Activated naive CD4-positive, alpha-beta T cell treated with anti-CD3 and anti-CD28 coated beads, Interleukin-2, amount 50 U/mL, for 16 hours (primary cell): ENCODE measurements around the gene CCBE1.

Source experiments
- DNase-seq: peaks from one replicate; pipeline ENCODE4 v3.0.0-alpha.2; 2020

Gene CCBE1

DNA sequence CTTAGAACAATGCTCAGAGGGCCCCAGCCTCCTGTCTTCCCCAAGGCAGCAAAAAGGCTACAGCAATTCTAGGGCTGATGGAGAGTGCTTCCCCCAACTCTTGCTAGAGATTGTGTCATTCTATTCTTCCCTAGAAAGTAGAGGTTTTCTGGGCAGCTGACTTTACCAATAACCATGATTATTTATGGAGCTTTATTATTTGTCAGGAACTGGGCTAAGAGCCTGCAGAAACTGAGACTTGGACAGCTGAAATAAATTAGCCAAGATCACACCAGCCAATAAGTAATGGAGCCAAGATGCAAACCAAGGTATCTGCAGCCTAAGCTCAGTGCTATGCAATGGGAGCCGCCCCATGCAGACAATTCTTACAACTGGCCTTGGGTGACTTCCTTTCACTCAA lies 84.8 kb downstream of the CCBE1 start:
- DNase-seq = no peak

DNA sequence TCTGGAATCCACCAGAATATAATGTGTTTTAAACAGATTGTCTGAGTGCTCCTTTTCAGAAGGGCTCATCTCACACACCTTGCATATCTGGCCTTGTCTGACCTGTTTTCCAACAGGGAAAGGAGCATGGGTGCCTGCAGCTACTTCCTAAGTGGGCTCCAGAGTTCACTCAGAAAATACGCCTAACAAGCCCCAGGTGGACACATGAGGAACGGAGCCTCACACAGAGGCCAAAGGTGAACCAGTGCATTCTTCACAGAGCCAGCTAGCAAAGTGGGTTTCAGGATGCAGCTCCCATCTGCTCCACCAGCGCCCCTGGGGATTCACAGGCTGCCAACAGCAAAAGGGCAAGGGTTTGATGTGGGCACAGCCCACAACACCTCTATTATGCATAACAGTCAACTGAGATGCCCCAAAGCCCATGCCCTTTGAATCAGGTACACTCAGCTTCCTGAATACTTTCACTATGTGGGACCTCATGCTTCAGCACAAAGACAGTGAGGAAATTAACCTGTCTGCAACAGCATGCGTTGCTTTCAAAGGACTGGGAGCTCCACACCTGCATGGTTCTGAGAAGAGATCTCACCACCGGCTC lies 86.6 kb downstream of the CCBE1 start:
- no peak for DNase-seq

DNA sequence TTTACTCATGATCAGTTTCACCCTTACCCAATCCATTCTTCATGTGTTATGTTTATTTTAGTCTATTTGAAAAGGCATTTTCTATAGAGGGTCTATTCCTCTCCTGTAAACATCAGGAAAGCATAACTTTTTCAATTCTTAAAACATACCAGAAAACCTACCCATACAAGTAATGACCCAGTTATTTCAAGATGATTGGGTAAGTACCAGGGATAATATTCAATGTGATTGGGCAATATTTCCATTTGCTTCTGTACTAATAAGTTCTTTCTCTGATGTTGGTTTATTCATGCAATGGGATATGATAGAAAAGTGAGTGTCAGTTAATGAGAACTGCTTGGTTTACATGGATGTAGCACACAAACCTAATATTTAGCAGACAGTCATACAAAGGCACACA lies 87.6 kb downstream of the CCBE1 start:
- no peak for DNase-seq

DNA sequence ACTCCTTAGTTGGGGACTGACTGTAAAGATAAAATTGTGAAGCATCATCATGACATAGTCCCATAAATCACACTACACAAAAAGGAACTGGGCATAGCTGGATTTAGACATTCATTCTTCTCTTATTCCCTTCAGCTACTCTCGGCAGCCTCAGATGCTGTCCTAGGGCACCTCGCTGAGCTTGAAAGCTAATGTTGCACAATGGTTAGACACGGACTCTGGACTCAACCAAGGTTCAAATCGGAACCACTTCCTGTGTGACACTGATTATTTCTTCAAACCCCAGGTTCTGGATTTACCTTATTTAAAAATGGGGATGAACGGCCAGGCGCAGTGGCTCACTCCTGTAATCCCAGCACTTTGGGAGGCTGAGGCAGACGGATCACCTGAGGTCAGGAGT lies 89.8 kb downstream of the CCBE1 start:
- DNase-seq = no peak

DNA sequence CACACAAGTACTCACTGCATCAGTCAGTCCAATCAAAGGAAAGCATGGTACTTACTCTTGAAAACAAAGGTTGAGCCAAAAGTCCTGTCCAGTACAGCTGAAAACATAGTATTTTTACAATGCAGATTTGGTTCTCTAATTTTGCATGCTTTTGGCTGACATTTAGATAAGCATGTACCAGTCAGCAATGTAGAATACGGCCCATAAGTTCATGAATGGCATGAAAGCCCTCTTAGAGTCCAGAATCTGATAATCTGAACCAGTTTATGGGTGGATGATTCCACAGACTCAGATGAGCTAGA lies 90.2 kb downstream of the CCBE1 start:
- no peak for DNase-seq

DNA sequence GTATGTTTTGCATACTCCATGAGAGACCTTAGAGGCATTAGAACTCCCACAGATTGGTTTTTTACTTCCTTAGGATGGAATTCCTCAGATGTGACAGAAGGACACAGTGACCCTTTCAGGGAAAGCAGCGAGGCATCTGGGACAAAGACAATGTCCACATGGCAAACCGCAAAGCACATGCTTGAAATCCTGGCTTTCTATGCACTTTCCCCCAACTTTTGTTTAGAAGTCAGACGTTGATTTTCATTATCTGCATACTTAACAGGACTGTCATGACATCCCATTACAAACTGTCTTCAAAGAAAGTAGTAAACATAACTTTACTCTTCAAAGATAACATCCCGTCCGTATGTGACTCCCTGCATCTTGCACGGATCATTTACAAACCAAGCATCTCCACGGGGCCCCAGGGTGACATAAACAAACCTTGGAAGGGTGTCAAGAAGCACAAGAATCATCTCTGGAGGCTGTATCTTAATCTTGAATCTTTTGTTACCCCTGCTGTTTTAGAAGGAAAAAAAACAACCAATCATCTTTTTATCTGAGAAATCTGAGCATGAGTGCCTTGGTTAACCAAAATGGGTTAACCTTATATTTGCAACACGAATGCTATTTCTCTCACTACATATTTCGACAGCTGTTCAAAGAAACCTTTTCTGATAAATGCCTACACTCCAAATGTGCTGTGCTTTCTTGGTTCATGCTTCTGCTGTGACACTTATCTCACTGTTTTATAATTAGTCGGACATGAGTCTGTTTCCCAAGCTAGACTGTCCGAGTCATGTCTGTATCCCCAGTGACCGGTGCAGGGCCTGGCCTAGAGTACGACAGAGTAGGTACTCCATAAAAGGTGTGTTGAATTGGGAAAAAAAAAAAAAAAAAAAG lies 90.8 kb downstream of the CCBE1 start:
- DNase-seq = no peak

DNA sequence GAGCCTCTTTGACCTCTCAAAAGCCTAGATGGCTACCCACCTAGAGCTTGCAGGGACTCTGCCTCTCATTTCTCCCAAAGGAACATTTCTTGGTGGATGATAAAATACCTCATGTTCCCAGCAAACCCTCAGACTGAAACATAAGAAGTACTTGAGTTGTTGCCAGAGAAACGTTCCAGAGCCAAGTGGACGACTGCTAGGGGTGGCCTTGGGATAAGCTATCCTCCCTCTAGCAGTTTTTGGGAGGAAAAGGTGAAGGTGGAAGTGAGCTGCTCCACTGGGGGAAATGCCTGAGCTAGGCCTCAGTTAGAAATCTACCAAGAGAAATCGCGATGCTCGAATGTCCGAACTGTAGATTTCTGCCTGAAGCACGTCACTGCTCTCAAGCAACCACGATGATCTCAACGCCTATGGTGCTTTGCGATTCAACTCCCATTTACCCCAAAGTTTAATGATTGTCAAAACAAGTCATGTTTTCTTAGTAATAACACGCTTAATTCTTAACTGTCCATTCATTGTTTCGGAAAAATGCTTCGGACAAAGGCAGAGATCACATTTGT lies 91.5 kb downstream of the CCBE1 start:
- no peak for DNase-seq

DNA sequence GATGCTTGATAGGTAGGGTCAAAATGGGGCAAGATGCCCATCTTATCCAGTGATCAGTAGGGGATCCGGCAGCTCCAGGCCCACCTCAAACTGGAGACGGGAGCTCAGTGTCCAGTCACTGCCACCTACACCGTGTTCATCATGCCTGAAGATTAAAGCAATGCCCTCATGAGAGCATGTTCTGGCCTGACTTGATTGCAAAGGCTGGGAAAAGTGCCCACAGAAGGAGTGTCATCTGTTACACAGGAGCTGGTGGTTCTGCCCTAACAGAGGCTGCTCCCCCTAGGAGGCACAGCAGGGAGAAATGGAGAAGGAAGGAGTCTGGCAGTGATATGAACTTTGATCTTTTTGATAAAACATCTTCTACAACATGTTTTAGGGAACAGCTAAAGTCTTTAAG lies 92.3 kb downstream of the CCBE1 start:
- DNase-seq = no peak

DNA sequence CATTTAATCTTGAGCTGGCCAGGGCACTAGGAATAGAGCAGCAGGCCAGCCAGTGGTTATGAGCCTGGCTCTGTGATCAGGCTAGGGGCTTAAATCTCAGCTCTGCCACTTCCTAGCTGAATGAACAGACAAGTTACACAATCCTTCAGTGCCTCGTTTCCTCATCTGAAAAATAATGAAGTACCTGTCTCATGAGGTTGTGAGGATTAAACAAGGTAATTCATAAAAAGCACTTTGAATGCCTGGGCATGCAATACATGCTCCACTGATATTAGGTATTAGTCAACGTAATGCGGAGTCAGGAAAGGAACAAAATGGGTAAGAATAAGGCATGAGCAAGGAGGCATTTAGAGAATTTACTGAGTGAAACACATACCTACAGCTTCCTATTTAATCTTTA lies 100.2 kb downstream of the CCBE1 start:
- no peak for DNase-seq

DNA sequence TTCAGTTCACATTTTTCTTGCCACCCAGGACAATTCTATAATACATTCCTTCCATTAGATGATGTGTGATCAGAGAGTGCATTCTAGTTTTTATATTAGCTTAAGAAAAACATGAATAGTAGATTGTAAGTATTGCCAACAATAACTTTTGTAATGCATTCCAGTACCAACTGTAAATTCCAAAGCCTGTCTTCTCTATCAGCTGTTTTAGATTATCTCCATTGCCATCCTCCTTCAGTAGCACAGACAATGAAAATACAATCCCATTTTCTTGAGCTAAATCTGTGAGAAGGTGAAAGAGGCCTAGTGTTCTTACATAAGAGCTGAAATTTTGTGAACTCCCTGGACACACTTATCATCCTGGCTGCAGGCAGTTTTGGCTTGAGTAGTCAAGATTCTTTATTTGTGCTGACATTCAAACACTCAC lies 103.9 kb downstream of the CCBE1 start:
- DNase-seq = no peak

DNA sequence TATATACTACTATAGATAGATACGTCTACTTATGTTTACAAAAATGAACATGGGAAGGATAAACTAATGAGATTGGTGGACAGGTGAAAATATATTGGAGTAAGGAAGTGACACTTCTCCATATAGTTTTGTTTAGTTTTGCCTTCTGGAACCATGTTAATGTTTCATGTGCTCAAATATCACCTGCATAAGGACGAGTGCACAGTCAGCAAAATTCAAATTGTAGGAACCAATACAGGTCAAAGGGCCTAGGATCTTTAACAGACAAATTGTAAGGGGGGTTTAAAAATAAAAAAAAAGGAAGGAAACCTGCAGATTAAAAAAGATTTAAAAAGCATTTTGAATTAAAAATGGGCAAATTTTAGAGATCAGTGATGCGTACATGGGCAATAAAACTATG lies 104.6 kb downstream of the CCBE1 start:
- no peak for DNase-seq

DNA sequence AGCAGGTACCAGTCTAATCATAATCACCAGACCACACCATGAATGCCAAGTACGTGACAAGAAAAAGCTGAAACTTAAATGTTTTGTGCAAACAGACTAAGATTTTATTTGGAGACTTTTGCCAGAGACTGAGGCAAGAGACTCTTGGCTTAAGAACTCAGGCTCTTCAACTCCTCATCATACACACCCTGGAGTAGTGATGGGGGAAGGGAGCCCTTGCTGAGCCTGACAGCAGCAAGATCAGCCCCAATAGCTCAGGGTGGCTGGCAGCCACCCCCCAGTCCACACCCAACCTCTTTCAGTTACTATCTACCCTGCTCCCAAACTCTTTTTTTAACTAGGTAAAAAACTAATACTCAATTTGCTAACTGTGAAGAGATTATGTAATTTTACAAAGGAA lies 114.8 kb downstream of the CCBE1 start:
- no peak for DNase-seq

DNA sequence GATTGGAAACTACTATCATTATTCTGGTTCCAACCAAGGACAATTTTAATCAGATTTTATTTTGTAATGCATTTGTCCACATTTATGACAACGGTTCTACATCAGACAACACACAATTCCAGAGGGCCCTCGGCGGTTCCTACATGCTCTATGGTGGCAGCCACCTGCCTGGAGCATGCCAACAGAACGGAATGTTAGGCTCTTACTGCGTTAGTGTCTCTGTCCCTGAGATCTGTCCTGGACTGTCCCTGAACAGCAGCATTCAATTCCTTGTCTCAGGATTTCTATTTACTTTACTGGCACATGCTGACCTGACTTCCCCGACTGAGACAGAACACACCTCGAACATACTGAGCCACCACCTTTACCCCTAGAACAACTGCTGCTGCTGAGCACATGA lies 117.7 kb downstream of the CCBE1 start:
- no peak for DNase-seq

DNA sequence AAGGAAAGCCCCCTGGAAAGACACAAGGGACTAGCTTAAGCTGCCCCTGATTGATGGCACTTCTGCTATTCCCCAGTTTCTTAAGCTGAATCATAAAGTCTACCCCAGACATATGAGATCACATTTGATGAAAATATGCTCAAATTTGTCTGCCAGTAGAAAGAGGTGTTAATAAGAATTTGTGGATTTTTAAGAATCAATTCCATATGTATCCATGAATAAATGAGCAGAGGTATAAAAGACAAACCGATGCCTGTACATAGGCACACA lies 119.9 kb downstream of the CCBE1 start:
- DNase-seq = no peak

DNA sequence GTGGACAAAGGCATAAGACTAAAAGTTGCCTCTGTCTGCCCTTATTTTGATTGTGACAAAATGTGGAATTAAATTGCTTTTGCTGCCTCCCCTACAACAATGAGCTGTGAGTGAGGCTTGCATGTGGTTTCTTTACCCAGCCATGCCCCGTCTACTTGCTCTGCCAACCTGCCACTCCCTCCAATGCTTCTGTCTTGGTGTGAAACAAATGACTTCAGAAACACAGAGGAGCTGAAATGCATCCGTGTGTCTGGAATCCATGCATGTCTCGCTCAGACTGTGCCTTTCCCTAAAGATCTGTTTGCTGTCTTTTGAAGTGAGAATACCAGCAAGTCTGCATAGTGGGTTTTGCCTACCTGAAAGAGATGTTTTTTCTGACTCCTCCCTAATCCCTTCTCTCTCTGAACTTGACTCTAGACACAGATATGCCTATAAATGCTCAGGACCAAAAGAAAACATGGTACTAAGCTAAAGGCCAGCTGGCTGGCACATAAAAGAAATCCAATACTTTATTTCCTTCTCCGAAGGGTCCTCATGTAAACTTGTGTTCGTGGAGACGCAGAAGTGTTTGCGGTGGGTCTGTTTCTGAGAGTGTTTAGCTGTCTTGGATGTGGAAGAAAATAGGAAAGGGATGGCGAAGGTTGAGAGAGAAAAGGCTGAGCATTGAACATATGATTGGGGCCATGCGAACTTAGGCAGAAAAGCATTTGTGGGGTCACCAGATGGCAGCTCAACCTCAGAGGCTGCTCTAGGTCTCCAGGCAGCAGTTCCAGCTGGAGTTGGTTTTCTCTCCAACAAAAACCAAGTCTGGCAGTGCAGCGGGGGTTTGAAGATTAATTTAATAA lies 120.5 kb downstream of the CCBE1 start:
- DNase-seq = no peak

DNA sequence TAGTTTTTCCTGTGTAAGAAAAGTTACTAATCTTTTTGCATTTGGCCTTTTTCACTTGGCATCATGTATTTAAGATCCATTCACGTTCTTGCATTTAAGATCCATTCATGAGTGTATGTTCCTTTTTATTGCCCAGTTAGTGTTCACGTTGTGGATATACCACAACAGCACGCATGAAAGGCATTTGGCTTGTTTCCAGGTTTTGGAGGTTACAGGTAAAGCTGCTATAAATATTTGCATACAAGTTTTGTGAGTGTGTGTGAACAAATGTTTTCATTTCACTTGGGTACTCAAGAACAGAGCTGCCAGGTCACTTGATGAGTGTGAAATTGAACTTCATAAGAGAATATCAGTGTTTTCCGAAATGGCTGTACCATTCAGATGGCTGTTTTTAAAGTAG lies 121.2 kb downstream of the CCBE1 start:
- DNase-seq = no peak

DNA sequence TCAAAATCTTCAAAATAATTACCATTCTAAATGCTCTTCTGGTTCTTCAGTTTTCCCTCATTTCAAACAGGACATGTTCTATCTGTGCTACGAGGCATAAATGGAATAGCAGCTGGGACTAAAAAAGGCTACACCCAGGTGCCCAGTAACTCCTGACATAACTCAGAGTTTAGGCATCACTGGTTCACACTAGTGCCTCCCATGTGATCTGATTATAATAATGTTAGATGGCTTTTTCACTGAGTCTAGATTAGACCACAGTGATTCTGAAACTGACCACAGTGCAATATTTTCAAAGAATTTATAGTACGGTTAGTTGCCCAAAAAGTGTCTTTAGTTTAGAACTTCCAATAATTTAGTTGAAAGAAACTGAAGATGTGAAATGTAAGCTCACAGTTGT lies 123.3 kb downstream of the CCBE1 start:
- no peak for DNase-seq

DNA sequence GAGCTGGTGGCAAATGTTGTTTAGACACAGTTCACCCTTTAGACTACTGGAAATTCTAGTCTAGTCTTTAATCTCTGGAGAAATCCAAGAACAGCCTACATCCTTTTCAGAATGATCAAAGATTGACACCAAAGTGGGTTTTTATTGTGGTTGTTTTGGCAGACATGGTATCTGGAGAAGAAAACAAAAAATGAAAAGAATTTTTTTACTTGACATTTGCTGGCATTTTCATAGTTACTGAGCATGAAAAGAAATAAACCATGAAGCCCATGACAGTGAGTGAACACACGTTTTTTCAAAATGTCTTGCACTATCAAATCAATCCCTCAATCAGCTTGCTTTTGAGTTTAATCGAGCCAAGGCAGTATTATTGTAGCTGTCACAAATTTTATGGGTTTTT lies 125.3 kb downstream of the CCBE1 start:
- DNase-seq = no peak

DNA sequence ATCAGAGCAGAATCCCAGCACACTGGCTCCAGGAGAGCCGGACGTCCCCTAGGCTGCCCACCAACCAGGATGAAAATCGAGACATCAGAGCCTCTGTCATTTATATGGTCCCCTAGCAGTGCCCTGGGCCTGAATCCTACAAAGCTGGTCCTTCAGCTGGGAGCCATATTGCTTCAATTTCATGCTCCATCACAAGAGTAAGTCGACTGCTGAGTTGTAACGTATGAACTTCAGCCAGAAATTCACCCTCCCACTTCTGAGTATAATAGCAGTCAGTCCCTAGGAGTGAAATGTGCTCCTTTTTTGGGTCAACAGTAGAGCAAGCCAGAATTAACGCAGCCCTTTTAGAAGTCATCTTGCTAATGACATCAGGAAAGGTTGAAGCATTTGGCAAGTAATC lies 126.4 kb downstream of the CCBE1 start:
- no peak for DNase-seq

DNA sequence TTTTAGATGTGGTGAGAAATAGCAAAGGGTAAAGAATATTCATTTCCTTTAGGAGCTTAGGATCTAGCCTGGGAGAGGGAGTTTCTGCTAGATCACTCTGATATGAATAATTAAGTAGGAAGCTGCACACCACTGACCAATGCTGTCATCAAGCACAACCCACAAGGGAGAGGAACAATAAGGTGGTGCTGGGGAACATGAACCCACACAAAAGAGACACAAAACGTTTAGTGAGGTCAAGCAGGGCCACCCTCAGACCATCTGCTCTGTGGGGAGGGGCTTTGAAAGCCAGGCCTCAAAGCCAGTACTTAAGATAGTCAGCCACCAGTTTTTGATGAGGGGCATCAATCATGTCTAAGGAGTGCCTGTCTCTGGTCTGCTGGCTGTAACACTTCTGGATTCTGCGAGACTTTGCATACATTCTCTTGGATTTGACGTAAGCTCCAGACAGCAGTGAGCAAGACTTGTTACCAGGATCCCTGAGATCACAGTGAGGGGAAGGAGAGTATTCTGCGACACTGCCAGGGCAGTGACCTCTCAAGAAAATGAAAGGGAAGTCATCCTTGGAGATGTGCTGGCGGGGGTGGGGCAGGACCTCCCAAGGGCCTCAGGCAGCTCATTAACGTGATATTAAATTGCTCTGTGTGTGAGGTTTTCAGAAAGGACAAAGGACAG lies 127.0 kb downstream of the CCBE1 start:
- no peak for DNase-seq

DNA sequence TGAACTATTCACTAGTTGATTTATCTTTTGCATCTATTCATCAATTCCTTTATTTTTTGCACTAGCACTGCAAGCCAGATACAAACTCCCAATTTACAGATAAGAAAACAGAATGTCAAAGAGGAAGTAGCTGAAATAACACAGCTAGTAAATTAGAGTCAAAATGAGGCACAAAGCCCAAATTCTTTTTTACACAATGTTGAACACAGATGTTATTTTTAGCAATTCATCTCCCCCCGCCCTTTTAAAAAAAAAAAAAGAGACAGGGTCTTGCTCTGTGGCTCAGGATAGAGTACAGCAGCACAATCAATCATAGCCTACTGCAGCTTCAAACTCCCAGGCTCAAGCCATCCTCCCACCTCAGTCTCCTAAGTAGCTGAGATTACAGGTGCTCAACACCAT lies 127.8 kb downstream of the CCBE1 start:
- DNase-seq = no peak

DNA sequence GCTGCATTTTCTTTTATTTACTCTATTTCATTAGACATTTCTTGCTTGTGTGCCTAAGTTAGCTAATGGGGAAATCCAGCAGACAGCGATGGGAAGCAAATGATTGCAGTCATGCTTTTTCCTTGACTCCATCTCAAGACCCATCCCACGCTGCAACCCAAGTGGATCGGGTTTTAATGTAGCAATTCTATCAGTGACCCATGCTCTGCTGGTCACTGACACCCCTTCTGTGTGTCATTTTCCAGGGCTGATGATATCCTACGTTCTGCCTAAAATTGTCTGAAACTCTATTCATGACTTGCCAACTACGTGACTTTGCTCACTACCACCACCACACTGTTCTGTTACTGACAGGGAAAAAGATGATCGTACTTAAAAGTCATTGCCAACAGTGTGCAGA lies 129.8 kb downstream of the CCBE1 start:
- no peak for DNase-seq

DNA sequence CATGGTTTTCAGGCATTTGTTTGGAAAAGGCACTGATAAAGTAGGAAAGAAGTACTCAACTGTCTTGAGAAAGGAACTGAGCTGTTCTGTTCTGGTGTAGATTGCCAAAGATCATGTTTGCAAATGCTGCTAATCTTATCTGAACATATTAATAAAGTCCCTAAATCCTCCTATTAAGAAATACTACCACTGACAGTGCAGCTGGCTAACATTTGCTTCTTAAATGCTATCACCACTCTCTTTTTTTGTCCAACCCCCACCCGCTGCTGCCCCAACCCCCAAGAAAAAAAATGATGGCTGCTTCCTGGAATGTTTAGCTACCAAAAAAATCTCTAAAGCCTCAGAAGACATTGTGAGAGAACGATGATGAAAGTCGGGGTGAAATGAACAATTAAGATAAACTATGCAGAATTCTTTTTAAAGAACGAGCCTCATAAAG lies 130.7 kb downstream of the CCBE1 start:
- no peak for DNase-seq
